ENCODE measurements around the gene CLASP1.
"Not testable (repeated sequence)": the region's sequence is repeated elsewhere in the genome, so short reads cannot be mapped to it uniquely, and the experiment has no call there.

Gene CLASP1

DNA sequence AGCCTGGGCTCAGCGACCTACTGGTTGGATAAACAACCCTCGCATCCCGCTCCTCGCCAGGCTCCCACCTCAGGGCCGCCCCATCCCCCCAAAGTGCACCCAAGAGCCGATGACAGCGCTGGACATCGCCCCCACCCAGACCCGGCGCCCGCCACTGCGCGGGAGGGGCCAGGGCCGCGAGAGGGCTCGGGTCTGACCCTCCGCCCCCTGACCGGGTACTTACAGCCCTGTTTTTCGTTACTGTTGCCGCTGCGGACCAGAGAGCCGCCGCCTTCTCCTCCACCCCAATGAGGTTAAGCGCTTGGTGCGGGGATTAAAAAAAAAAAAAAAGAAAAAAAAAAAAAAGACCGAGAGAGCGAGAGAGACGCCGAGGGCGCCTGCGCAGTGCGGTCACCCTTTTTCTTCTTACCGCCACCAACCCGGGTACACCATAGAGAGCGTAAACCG is at the start of gene CLASP1:
Gene CLASP1, minus strand, starts transcription at position 314 of the 447 bp plus-strand sequence. CDS start 43,567 bp downstream, outside the sequence.
- DNase-seq, result peak in 1 of 2 donors; percentile 35

DNA sequence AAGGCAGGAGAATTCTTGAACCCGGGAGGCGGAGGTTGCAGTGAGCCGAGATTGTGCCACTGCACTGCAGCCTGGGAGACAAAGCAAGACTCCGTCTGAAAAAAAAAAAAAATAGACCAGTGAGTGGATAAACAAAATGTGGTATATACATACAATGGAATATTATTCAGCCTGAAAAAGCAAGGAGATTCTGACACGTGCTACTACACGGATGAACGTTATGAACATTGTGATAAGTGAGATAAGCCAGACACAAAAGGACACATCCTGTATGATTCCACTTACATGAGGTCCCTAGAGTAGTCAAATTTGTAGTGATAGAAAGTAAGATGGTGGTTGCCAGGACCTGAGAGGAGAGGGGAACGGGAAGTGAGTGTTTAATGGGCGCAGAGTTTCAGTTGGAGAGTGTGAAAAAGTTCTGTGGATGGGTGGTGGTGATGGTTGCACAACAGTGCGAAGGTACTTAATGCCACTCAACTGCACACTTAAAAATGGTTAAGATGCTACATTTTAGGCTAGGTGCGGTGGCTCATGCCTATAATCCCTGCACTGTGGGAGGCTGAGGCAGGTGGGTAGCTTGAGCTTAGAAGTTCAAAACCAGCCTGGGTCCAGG is 49.2 kb upstream of the CLASP1 start:
- DNase-seq, result no peak

- DNase-seq, result no peak
Measured at GRCh38 chr2:121697108-121697631, 47.9 kb upstream of the CLASP1 start.

GRCh38 chr2:121696410-121696930 is 47.2 kb upstream of the CLASP1 start:
- DNase-seq, result no peak

- no peak for DNase-seq
Measured at GRCh38 chr2:121695171-121695451, 45.8 kb upstream of the CLASP1 start.

DNA sequence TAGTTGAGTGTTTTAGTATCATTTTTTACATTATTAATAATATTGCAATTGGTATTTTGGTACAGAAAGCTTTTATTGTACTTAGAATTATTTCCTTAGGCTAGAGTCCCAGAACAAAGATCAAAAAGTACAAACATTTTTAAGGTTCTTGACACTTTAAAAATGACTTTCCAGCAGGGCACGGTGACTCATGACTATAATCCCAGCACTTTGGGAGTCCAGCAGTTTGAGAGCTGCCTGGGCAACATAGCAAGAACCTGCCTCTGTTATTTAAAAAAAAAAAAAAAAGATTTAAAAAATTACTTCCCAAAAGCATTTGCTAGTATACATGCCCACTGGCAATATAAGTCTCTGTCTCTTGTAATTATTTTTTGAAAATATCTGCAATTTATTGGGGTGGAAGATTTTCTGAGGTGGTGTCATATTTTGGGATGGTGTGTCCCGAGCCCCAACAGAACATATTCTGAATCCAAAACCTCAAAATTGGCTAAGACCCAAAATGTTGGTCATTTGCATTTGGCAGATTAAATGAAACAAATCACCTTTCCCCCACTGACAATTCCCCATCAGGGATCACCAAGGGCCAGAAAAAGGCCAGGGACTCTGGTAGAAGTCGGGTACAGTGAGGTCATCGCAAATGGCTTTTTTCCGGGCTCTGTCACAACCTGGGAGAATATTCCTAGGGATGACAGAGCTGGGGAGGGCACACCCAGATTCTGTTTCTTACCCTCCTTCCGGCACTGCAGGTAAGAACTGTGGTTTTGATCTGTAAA is 45.3 kb upstream of the CLASP1 start:
- DNase-seq, result no peak

DNA sequence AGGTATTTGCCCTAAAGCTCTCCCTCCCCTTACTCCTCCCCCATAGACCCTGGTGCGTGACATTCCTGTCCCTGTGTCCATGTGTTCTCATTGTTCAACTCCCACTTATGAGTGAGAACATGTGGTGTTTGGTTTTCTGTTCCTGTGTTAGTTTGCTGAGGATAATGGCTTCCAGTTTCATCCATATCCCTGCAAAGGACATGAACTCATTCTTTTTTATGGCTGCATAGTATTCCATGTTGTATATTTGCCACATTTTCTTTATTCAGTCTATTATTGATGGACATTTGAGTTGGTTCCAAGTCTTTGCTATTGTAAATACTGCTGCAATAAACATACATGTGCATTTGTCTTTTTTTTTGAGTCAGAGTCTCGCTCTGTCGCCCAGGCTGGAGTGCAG is 41.3 kb upstream of the CLASP1 start:
- not testable (repeated sequence) for DNase-seq

DNA sequence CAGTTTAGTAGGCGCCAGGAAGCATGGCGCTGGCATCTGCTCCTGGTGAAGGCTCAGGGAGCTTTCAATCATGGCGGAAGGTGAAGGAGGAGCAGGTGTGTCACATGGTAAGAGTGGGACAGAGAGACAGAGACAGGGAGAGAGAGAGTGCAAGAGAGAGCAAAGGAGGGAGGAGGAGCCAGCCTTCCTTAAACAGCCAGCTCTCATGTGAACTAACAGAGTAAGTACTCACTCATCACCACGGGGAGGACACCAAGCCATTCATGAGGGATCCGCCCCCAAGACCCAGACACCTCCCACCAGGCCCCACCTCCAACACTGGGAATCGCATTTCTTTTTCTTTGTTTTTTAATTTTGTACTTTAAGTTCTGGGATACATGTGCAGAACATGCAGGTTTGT is 40.8 kb upstream of the CLASP1 start:
- no peak for DNase-seq

GRCh38 chr2:121689356-121689755 is 40.1 kb upstream of the CLASP1 start:
- no peak for DNase-seq

GRCh38 chr2:121688820-121689219 is 39.6 kb upstream of the CLASP1 start:
- no peak for DNase-seq

DNA sequence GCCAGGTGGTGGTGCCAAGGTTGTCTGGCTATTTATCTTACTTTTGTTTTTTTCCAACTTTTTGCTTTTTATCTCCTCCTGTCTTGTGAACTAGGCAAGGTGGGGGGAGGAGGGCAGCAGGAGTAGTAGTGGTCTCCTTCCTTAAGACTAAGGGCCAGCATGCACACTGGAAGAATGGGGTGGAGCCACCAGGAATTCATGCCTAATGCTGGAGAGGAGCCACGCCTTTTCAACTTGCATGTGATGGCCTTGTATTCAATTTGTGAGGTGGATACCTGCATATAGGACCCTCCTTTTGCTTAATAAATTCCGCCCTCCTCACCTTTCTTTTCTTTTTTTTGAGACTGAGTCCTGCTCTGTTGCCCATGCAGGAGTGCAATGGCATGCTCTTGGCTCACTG is 37.6 kb upstream of the CLASP1 start:
- no peak for DNase-seq

DNA sequence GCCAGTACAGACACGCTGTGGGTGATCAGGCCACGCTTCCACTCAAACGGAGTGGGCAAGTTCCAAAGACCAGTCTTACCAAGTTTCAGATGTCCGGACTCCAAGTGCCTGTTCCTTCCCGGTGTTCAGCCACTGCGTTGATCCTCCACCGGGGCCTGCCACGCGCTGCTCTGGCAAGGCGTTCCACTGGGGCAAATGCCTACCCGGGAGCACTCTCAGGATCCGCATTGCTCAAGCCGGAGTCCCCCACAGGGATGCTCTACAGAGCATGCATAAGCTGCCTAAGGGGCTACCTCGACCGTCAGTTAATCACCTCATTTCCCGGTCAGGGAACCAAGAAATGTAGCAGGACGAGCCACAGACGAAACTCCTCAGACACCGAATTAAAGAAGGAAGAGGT is 37.0 kb upstream of the CLASP1 start:
- DNase-seq, result no peak

- no peak for DNase-seq
Measured at GRCh38 chr2:121682396-121683298, 33.4 kb upstream of the CLASP1 start.

GRCh38 chr2:121677855-121678254 is 28.6 kb upstream of the CLASP1 start:
- DNase-seq, result no peak

- not testable (repeated sequence) for DNase-seq
Measured at GRCh38 chr2:121671621-121672020, 22.4 kb upstream of the CLASP1 start.

GRCh38 chr2:121670181-121670580 is 20.9 kb upstream of the CLASP1 start:
- no peak for DNase-seq

- no peak for DNase-seq
Measured at GRCh38 chr2:121667618-121668017, 18.4 kb upstream of the CLASP1 start.

DNA sequence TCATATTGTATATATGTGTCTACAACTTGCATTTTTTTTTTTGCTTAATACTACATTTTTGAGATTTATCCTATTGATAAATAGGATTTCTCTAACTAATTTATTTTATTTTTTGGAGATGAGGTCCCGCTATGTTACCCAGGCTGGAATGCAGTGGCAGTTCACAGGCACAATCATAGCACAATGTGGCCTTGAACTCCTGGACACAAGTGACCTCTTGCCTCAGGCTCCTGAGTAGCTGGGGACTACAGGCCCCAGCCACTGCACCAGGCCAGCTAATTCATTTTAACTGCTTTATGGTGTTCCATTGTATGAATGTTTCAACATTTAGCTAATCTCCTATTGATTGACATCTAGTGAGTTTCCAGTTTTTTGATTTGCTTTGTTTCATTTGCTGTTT is 16.8 kb upstream of the CLASP1 start:
- no peak for DNase-seq

- DNase-seq, result no peak
Measured at GRCh38 chr2:121665504-121665903, 16.2 kb upstream of the CLASP1 start.

GRCh38 chr2:121664713-121665112 is 15.5 kb upstream of the CLASP1 start:
- no peak for DNase-seq

DNA sequence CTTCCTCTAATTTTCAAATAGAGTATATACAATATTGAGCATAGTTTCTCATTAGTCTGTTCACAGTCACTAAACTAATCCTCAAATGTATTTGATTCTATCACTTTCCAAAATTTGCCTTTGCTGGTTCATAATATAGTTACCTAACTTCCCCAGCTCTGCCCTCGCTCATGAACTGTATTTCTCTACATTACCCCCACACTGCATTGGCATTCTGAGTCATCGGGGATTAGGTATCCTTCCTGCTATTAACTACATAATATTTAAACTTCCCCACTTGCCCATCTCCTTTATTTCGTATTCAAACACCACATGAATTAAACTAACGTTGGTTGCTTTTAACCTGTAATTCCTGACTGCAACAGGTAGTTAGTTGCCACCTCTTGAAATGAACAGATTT is 14.8 kb upstream of the CLASP1 start:
- DNase-seq, result no peak

- no peak for DNase-seq
Measured at GRCh38 chr2:121663434-121663833, 14.2 kb upstream of the CLASP1 start.

DNA sequence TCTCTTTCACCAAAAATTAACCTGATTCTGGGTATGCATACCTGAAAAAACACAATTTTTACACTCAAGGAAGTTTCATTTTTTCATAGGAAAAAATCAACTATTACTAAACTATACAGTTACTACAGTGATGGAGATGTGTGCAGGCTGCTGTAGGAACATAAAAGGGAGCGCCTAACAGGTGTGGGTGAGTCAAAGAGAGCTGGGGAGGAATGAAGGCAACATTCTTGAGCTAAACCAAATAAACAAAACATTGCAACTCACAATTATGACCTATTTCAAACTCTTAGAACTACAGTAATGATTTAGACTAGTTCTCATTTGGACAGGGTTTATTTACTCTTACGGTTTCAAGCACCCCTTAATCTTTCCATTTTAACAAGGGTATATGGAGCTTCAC is 13.4 kb upstream of the CLASP1 start:
- no peak for DNase-seq

All from activated CD4-positive, alpha-beta T cell treated with anti-CD3 and anti-CD28 coated beads for 4 hours (primary cell).